ENCODE measurements around the gene VGLL1. TPM values are rescaled to one million over a fixed set of nuclear protein-coding genes. Genes with fewer than 3 reads are reported as not detected.
A peak's percentile ranks its signal among the peaks of the same experiment; 100 is the strongest.

The VGLL1 gene, protein sequence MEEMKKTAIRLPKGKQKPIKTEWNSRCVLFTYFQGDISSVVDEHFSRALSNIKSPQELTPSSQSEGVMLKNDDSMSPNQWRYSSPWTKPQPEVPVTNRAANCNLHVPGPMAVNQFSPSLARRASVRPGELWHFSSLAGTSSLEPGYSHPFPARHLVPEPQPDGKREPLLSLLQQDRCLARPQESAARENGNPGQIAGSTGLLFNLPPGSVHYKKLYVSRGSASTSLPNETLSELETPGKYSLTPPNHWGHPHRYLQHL
- not detected for total RNA-seq
- long read RNA-seq, result 0 reads

- ATAC-seq (no peak), DNase-seq (no peak)
- intact Hi-C loops (cut with DNase I, micrococcal nuclease), result no loop called here
Measured at GRCh38 chrX:136531951-136532350, at the start of gene VGLL1. TSS of gene VGLL1 (plus strand) at chrX:136532215. CDS start at chrX:136536021, 3,806 bp downstream.

DNA sequence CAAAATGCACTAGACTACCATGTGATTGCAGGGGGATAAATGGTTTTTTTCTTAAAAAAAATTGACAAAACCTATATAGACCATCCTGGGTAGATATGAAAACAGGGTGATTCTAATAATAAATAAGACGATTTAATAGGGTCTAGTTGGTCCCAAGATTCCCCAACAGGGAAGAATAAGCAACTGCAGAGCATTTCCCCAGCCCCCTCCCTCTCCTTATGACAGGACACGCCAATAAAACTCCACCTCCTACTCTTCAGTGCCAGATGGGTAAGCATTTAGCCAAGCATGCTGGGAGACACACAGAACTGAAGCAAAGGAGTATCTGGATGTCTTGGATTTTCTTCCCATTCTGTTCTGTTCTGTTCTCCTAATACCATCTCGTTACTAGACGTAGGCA is 44.4 kb upstream of the VGLL1 start, which contains the start of gene BRS3:
Gene BRS3, plus strand, starts transcription at position 301 of the 400 bp plus-strand sequence. CDS start 168 bp downstream, outside the sequence.
- ATAC-seq, result no peak
- no peak for DNase-seq
- intact Hi-C loops (cut with DNase I, micrococcal nuclease), result no loop called here

- ATAC-seq, result no peak
- no peak for DNase-seq
- intact Hi-C loops (cut with DNase I, micrococcal nuclease), result no loop called here
Measured at GRCh38 chrX:136488706-136489105, 43.3 kb upstream of the VGLL1 start.

DNA sequence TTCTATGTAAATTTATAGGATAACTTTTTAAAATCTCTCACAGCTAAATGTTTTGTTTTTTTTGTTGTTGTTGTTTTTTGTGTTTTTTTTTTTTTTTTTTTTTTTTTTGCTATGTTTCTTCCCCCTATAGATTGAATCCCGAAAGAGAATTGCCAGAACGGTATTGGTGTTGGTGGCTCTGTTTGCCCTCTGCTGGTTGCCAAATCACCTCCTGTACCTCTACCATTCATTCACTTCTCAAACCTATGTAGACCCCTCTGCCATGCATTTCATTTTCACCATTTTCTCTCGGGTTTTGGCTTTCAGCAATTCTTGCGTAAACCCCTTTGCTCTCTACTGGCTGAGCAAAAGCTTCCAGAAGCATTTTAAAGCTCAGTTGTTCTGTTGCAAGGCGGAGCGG is 40.2 kb upstream of the VGLL1 start:
- DNase-seq, result no peak
- intact Hi-C loops (cut with DNase I, micrococcal nuclease), result no loop called here
- ATAC-seq, result no peak

GRCh38 chrX:136493011-136493410 is 39.0 kb upstream of the VGLL1 start:
- ATAC-seq (no peak), DNase-seq (no peak)
- intact Hi-C loops (cut with DNase I, micrococcal nuclease), result no loop called here

GRCh38 chrX:136495043-136495442 is 37.0 kb upstream of the VGLL1 start:
- DNase-seq (no peak), ATAC-seq (no peak)
- intact Hi-C loops (cut with DNase I, micrococcal nuclease), result no loop called here

- no peak for DNase-seq
- peak; percentile 24 for ATAC-seq
- intact Hi-C loops (cut with DNase I, micrococcal nuclease), result no loop called here
Measured at GRCh38 chrX:136496186-136496763, 35.7 kb upstream of the VGLL1 start.

- ATAC-seq (peak; percentile 89), DNase-seq (peak; percentile 86 to 89)
- intact Hi-C loops (cut with DNase I, micrococcal nuclease), result no loop called here
Measured at GRCh38 chrX:136496764-136497555, 35.1 kb upstream of the VGLL1 start.

DNA sequence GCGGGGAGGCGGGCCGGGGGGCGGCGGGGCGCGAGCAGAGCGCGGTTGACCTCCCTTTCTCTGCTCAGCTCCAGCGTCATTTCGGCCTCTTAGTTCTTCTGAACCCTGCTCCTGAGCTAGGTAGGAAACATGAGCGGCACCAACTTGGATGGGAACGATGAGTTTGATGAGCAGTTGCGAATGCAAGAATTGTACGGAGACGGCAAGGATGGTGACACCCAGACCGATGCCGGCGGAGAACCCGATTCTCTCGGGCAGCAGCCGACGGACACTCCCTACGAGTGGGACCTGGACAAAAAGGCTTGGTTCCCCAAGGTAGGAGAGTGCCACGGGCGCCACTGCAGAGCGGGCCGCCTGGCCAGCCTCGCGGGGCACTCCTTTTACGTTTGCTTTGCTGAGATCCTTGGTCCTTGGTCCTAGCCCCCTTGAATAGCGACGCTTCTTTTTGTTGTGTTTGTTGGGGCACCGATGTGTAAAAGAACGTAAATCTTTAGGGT is 34.4 kb upstream of the VGLL1 start, which contains the start of gene HTATSF1:
Gene HTATSF1, plus strand, starts transcription at position 37 of the 497 bp plus-strand sequence. Its CDS starts 93 bp downstream, at position 130.
- ATAC-seq (peak; percentile 25), DNase-seq (no peak)
- intact Hi-C loops (cut with DNase I, micrococcal nuclease), result no loop called here

DNA sequence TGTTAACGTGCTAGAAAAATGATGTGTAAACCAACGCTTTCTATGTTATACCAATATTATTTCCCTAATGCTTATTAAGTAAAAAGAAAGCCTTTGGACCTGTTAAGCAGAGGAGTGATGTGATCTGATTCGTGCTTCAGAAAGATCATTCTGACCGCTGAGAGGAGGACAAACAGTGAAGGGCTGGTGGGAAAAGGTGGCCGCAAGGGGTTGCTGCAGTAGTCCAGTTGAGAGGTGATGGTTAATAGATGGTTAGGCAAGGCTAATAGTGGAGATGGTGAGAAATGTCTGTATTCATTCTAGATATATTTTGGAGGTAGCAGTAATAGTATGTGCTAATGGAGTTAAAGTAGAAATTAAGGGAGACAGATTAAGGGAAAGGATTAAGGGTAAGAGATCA is 12.9 kb upstream of the VGLL1 start:
- no peak for ATAC-seq
- DNase-seq, result no peak
- intact Hi-C loops (cut with DNase I, micrococcal nuclease), result no loop called here

- ATAC-seq, result peak; percentile 59
- DNase-seq, result no peak
- intact Hi-C loops (cut with DNase I, micrococcal nuclease), result no loop called here
Measured at GRCh38 chrX:136523770-136524169, 8.2 kb upstream of the VGLL1 start.

GRCh38 chrX:136525738-136526606 is 6.0 kb upstream of the VGLL1 start:
- DNase-seq, result peak; percentile 55 to 72
- intact Hi-C loops (cut with DNase I, micrococcal nuclease), result no loop called here
- peak; percentile 91 for ATAC-seq

DNA sequence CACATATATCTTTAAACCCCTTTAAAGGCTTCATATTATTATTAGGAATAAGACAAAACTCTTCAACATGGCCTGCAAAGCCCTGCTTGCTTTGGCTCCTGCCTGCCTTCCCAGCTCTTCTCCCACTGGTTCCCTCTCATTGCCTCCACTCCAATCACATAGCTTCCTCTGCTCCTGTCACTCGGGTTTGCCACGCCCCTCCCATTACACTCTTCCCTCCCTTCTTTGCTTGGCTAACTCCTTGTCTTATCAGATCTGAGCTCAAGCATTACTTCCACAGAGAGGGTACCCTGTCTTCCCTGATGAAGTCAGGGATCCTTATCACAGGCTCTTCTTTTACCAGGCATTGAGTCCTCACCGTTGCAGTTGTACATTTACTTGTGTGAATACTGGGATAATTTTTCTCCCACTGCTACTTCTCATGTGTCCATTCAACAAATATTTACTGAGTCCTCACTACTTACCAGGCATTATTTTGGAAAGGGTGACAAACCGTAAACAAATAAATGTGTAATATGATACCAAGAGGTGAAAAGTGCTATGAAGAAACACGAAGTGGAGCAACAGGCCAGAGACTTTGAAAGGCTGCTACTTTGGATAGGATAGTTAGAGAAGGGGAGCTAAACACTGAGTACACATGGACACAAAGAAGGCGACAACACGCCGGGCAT is 3.2 kb upstream of the VGLL1 start:
- ATAC-seq (no peak), DNase-seq (no peak)
- intact Hi-C loops (cut with DNase I, micrococcal nuclease), result no loop called here

GRCh38 chrX:136529795-136530194 is 2.2 kb upstream of the VGLL1 start:
- intact Hi-C loops (cut with DNase I, micrococcal nuclease), result no loop called here
- ATAC-seq, result no peak
- DNase-seq, result no peak

- intact Hi-C loops (cut with DNase I, micrococcal nuclease), result no loop called here
- ATAC-seq (no peak), DNase-seq (no peak)
Measured at GRCh38 chrX:136534131-136534530, 2.1 kb downstream of the VGLL1 start.

GRCh38 chrX:136538811-136539210 is 6.8 kb downstream of the VGLL1 start:
- intact Hi-C loops (cut with DNase I, micrococcal nuclease), result no loop called here
- DNase-seq, result no peak
- no peak for ATAC-seq

DNA sequence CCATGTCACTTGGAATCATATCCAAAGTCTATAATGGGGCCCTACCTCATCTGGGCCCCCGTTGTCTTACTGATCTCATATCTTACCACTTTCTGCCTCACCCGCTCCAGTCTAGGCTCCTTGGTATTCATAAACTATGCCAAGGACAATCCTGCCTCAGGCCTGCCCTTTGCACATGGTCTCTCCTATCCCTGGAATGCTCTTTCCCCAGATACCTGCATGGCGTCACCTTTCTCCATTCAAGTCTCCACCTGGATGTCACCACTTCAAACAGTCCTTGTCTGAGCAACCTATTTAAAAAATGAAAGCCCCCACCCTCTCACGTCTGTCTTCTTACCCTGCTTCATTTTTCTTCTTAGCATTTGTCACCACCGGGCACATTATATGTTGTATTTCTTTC is 8.2 kb downstream of the VGLL1 start:
- DNase-seq (no peak), ATAC-seq (no peak)
- intact Hi-C loops (cut with DNase I, micrococcal nuclease), result no loop called here

DNA sequence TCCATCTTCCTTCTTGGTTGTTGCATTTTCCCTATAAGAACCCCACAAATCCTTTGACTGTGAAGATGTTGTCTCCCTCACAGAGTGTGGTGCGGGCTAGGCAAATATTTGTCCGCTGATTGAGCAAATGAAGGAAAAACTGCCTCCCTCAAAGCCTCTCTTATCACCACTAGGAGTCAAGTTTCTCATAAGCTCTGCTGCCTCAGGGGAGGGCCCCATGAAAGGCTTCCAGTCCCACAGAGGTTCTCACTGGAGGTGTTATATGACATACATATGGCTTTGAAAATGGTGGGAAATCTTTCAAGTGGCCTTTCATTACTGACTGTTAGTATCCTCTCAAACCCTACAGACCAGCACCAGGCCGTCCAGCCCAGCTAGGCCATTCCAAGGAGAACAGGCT is 9.3 kb downstream of the VGLL1 start:
- intact Hi-C loops (cut with DNase I, micrococcal nuclease), result no loop called here
- DNase-seq (no peak), ATAC-seq (no peak)
